Measurements from ENCODE around the gene LCP1.

LCP1 gene

GRCh38 chr13:46100191-46100815 lies 81.7 kb downstream of the LCP1 start:
- no peak for DNase-seq (ENCODE audit: low spot score)

GRCh38 chr13:46097663-46098062 lies 84.3 kb downstream of the LCP1 start:
- no peak for DNase-seq (ENCODE audit: low spot score)

DNA sequence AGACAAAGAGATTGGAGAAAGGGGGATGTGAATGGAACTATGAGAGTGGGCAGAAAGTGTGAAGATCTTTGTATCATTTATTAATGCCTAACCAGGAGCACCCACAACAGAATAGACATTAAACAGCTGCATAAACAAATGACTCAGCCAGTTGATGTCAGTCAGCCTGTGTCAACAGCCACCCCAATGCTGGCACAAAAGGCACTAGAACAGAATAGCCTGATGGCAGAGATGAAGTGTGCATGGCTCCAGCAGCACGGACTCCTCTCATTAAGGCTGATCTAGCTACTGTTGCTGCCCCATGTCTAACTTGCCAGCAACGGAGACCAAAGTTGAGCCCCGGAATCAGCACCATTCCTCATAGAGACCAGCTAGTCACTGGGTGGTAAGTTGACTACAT lies 85.0 kb downstream of the LCP1 start:
- no peak for DNase-seq (ENCODE audit: low spot score)

DNA sequence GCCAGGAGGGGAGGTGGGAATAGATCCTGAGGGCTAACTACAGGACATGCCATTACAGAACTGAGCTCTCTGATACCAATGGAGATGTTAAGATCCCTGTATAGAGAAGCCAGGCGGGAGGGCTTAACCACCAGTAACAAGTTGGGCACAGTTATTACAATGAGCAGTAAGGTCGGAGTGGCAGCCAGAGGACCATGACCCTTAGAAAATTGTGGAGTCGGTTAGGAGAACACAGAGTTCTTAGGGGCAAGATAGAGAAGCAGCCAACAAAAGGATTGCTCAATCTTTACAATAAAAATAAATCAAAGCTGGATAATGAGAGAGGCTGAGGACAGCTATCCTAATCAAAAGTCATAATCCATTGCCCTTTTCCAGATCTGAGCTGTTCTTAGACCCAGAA lies 87.5 kb downstream of the LCP1 start:
- DNase-seq (ENCODE audit: low spot score): no peak

- DNase-seq (ENCODE audit: low spot score): no peak
Observed at GRCh38 chr13:46088821-46089562, 93.0 kb downstream of the LCP1 start.

DNA sequence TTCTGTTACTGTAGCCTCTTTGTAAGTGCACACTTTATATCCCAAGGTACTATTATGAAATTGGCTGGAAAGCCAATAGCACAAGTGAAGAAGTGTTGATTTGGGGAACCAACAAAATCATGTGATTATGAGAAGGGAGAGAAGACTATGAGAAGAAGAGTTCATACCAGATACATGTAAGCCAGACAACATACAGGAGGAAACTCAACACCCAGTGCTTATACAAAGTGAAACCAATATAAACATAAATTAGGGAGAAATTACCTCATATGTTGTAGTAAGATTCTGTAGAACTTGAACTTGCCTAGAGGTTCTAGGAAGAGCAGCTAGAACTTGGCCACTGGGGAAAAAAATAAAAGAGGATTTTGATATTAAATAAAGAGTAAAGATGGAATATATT lies 94.5 kb downstream of the LCP1 start:
- DNase-seq (ENCODE audit: low spot score): no peak

- DNase-seq (ENCODE audit: low spot score): no peak
Observed at GRCh38 chr13:46086985-46087384, 95.0 kb downstream of the LCP1 start.

DNA sequence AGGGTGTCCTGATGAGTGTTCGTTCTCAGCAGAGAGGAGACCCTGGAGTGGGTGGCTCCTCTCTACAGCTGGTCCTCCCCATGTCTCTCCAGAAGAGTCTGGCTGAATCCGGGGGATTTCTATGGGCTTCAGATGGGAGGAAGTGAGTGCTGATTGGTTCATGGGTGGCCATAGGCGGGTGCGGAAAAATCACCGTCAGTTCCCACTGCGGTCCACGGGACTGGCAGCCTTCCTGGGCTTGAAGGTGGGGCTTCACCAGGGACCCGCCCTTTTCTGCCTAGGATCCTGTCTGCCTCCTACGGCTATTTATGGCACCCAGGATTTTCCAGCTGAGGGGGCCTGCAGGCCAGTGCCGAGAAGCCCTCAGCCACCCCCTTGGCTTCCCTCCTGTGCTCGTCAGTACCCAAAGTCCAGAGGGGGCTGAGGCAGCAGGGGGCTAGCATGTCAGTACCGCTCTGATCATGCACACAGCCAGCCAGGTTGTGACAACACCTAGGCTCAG lies 95.5 kb downstream of the LCP1 start:
- DNase-seq (ENCODE audit: low spot score): no peak

GRCh38 chr13:46085737-46086136 lies 96.2 kb downstream of the LCP1 start:
- no peak for DNase-seq (ENCODE audit: low spot score)

GRCh38 chr13:46082324-46082723 lies 99.7 kb downstream of the LCP1 start:
- DNase-seq (ENCODE audit: low spot score): no peak

DNA sequence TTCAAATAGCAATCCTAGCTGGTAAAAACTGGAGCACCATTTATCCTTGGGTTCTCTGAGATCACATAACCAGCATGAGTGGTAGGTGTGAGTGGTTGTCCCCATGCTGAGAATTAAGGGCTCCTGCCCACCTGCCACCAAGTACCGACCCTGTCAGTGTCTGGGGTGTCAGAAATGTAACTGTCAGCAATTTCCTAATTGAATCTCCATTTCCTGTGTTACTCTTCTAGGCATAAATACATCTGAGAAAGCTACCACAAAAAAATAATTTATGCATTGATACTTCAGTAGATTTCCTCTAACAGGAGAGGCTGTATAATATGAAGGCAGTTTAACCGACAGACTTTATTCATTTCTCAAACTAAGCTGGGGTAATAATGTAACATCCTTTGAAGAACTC lies 102.2 kb downstream of the LCP1 start:
- no peak for DNase-seq (ENCODE audit: low spot score)

DNA sequence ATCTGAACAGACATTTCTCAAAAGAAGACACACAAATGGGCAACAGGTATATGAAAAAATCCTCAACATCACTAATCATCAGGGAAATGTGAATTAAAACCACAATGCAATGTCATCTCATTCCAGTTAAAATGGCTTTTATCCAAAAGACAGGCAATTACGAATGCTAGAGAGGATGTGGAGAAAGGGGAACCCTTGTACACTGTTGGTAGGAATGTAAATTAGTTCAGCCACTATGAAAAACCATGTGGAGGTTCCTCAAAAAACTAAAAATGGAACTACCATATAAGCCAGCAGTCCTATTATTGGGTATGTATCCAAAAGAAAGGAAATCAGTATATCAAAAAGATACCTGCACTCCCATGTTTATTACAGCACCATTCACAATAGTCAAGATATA lies 104.7 kb downstream of the LCP1 start:
- DNase-seq (ENCODE audit: low spot score): no peak

- no peak for DNase-seq (ENCODE audit: low spot score)
Observed at GRCh38 chr13:46076827-46077226, 105.2 kb downstream of the LCP1 start.

Measured in germinal center (tissue), 1 donor.